Umbilical cord (tissue), 2 donors: ENCODE results near the gene TBCCD1. TPM values are rescaled to one million over a fixed set of nuclear protein-coding genes. Genes with fewer than 3 reads are reported as not detected.
"Not testable (repeated sequence)": the region's sequence is repeated elsewhere in the genome, so short reads cannot be mapped to it uniquely, and the experiment has no call there.

Experiments
- DNase-seq: peaks from one replicate; pipeline ENCODE4 v3.0.0-alpha.2; 2015; ENCODE audit warnings: low spot score
- total RNA-seq: library from RNA; depleted of rRNA; stranded (reverse); fragments of >200 nt; gene quantifications from one replicate; pipeline ENCODE4 v1.2.3, GENCODE V29; 2014; ENCODE audit warnings: low replicate concordance; ENCODE audit not compliant: insufficient read depth

The TBCCD1 gene
- total RNA-seq, 1 donor from 2014 or later: 6.3 TPM

- DNase-seq: peak; percentile 10
Observed at GRCh38 chr3:186596568-186597287, 29.6 kb upstream of the TBCCD1 start.

GRCh38 chr3:186594591-186595113 is 27.5 kb upstream of the TBCCD1 start:
- no peak for DNase-seq

GRCh38 chr3:186593862-186594261 is 26.7 kb upstream of the TBCCD1 start:
- DNase-seq: no peak

- DNase-seq: no peak
Observed at GRCh38 chr3:186592682-186593081, 25.5 kb upstream of the TBCCD1 start.

GRCh38 chr3:186590580-186591295 is 23.6 kb upstream of the TBCCD1 start:
- no peak for DNase-seq

GRCh38 chr3:186589856-186590579 is 22.9 kb upstream of the TBCCD1 start:
- DNase-seq: peak; percentile 11

- DNase-seq: no peak
Observed at GRCh38 chr3:186589121-186589520, 22.0 kb upstream of the TBCCD1 start.

GRCh38 chr3:186588632-186589031 is 21.5 kb upstream of the TBCCD1 start:
- peak; percentile 13 for DNase-seq

GRCh38 chr3:186587183-186587582 is 20.0 kb upstream of the TBCCD1 start:
- no peak for DNase-seq

- not testable (repeated sequence) for DNase-seq
Observed at GRCh38 chr3:186586245-186586644, 19.1 kb upstream of the TBCCD1 start.

GRCh38 chr3:186583831-186584230 is 16.7 kb upstream of the TBCCD1 start:
- no peak for DNase-seq

- no peak for DNase-seq
Observed at GRCh38 chr3:186582541-186582940, 15.4 kb upstream of the TBCCD1 start.

GRCh38 chr3:186580785-186581184 is 13.6 kb upstream of the TBCCD1 start:
- DNase-seq: no peak

GRCh38 chr3:186577521-186577920 is 10.4 kb upstream of the TBCCD1 start:
- DNase-seq: no peak

- DNase-seq: no peak
Observed at GRCh38 chr3:186571644-186572013, 4.5 kb upstream of the TBCCD1 start.

- DNase-seq: no peak
Observed at GRCh38 chr3:186570941-186571643, 4.0 kb upstream of the TBCCD1 start.

- DNase-seq: peak; percentile 100
Observed at GRCh38 chr3:186570096-186570940, 3.2 kb upstream of the TBCCD1 start, which contains the start of gene DNAJB11. TSS of gene DNAJB11 (plus strand) at chr3:186570720. CDS start at chr3:186570898, 178 bp downstream.

GRCh38 chr3:186569779-186570095 is 2.6 kb upstream of the TBCCD1 start:
- no peak for DNase-seq

GRCh38 chr3:186569361-186569760 is 2.2 kb upstream of the TBCCD1 start:
- DNase-seq: not testable (repeated sequence)

- DNase-seq: no peak
Observed at GRCh38 chr3:186566772-186567071, 417 bp downstream of the TBCCD1 start.

GRCh38 chr3:186564586-186564985 is 2.6 kb downstream of the TBCCD1 start:
- no peak for DNase-seq
